GM12864 (cell line): ENCODE measurements around the gene NMD3.
"Not testable (repeated sequence)": the region's sequence is repeated elsewhere in the genome, so short reads cannot be mapped to it uniquely, and the experiment has no call there.

ENCODE experiments used
- DNase-seq: peaks from one replicate; pipeline ENCODE4 v3.0.0-alpha.2; 2011; ENCODE audit warnings: low read depth
- H3K4me3 ChIP-seq: 2 replicates; pipeline ENCODE4 v1.5.1; 2011; ENCODE audit warnings: mild to moderate bottlenecking, low read depth, low read length, control low read depth
- CTCF ChIP-seq: IDR thresholded peaks from 2 replicates; pipeline ENCODE4 v1.5.1; 2011; ENCODE audit warnings: low read depth, mild to moderate bottlenecking, moderate library complexity, low read length, control low read depth, inconsistent platforms; ENCODE audit errors: missing control alignments

Gene NMD3

GRCh38 chr3:161220850-161221753, at the start of gene NMD3:
NMD3 (plus strand) TSS chr3:161221311; CDS start chr3:161222014, 703 bp downstream.
- no peak for TF ChIP-seq CTCF
- peak within 1 kb of the TSS; percentile 99 for H3K4me3 ChIP-seq
- DNase-seq, result peak; percentile 80

DNA sequence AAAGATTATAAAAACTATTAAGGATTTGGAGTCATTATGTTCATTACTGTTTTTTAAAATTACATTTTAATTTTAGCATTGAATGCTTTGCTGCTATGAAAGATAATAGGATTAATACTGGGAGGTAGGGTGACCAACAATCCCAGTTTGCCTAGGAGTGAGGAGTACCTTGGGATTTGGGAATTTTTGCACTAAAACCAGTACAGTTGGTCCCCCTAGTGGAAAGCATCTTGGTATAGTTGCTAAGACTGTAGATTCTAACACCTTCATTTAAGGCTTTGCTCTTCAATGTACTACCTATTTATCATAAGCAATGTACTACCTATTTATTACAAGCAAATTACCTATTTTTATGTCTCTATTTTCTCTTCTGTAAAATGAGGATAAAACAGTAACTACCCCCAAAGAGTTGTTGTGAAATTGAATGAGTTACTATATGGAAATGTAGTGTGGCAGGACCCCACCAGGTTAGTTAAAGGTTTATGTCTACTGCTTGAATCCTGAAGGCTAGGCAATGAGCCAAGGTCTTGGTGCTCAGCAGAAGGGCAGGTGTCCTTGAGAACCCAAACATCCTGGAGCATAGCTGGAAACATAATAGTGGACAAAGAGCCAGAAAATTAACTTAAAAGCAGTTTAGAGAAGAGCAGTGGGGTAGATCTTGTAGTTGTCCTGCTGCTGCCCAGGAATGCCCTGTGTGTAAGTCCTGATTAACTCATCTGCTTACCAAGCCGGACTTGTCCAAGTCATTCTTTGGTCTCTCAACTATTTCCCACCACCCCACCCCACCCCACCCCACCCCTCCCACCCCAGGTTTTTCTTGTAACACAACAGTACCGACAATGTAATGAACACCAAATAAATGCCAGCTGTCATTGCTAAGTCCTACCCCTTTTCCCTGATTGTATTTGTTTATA, 49.2 kb upstream of the NMD3 start:
- no peak for TF ChIP-seq CTCF
- no peak for DNase-seq
- no peak overlapping the region for H3K4me3 ChIP-seq

DNA sequence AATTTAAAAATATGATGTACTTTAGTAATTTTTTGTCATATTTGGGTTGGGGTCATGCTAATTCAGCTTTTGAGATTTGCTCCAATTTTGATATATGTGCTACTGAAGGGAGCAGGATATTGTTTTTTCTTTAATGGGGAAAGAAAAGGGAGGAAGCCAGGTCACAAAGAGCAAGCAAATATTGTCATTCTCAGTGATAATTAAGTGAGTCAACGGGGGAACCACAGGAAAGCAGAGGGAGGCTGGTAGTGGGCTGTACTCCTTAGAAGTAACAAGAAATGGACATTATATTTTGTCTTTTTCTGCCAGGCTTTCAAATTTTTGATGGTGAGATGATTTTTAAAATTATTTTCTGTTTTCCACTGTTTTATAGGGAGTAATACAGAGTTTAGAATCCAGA, 45.6 kb upstream of the NMD3 start:
- H3K4me3 ChIP-seq, result no peak overlapping the region
- no peak for DNase-seq
- TF ChIP-seq CTCF, result no peak

DNA sequence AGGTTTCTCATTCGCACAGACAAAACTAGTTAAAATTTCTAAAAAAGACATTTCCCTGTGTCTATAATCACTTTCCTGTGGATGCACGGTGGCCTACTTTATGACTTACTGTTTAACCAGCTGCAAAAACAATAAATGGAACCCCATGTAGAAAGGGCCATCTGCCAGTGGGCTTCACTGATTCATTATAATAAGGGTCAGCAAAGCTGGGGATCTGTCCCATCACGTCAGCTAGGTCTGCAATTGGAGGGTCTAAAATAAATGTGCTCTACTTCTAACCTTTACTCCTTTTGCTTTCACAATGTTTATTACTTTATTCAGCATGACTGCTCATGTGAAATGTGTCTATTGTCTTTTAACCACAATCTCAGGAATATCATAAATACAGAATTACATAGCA, 43.1 kb upstream of the NMD3 start:
- DNase-seq, result no peak
- no peak overlapping the region for H3K4me3 ChIP-seq
- TF ChIP-seq CTCF, result no peak

DNA sequence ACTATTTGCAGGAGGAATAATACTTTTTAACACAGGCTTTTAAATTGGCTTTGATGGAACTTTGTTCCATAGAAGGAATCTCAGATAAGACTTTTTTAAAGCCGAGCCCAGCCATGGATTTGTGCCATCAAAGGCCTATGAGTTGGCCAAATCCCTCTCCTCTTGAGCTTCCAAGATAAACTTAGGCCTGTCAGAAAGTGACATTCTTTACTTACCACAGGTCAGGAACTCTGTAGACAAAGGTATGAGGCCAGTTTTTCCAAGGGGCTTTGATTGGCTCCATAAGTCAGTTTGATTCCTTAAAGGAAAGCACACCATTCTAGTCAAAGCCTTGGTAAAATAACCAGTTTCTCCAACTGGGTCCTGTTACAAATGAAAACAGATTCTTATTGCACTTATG, 39.7 kb upstream of the NMD3 start:
- not testable (repeated sequence) for DNase-seq, H3K4me3 ChIP-seq

- no peak for TF ChIP-seq CTCF
- no peak overlapping the region for H3K4me3 ChIP-seq
- DNase-seq, result no peak
These were observed 34.1 kb upstream of the NMD3 start for GRCh38 chr3:161187046-161187445.
